ENCODE data around the gene ESYT2. TPM values are rescaled to one million over a fixed set of nuclear protein-coding genes. Genes with fewer than 3 reads are reported as not detected.
"Not testable (repeated sequence)": the region's sequence is repeated elsewhere in the genome, so short reads cannot be mapped to it uniquely, and the experiment has no call there.

Gene ESYT2
- 100 to 1,000 TPM; 116 to 124 TPM for total RNA-seq

- DNase-seq, result peak; percentile 98
- H3K27me3 Mint-ChIP-seq, result peaks cover 4% of the 10 kb centered on the region
- H3K4me3 Mint-ChIP-seq, result peak within 1 kb of the TSS; percentile 97
- CTCF ChIA-PET, result interaction anchor here (1.4 to 1.9 kb wide), 3 partner anchors 12 to 35 kb away, joined by 4 to 9 read pairs (median 4); no protein-coding TSS in a partner anchor
- H3K27ac Mint-ChIP-seq, result peak within 1 kb of the TSS; percentile 95
- no peaks in the 10 kb centered on the region for H3K9me3 Mint-ChIP-seq
- peaks cover 39% of the 10 kb centered on the region for H3K4me1 Mint-ChIP-seq
- peaks cover 17% of the 10 kb centered on the region for H3K36me3 Mint-ChIP-seq (ENCODE audit: low read depth)
- POLR2A ChIA-PET, result interaction anchor here (0.6 to 0.9 kb wide), 2 partner anchors 46 to 65 kb away, joined by 3 read pairs; no protein-coding TSS in a partner anchor
Measured at GRCh38 chr7:158829342-158830210, at the start of gene ESYT2. Gene ESYT2, minus strand, starts transcription at chr7:158829509. Its CDS starts 91 bp downstream, at chr7:158829418.

- H3K4me3 Mint-ChIP-seq, POLR2A ChIA-PET, CTCF ChIA-PET, DNase-seq, H3K27me3 Mint-ChIP-seq, H3K4me1 Mint-ChIP-seq, H3K9me3 Mint-ChIP-seq, H3K27ac Mint-ChIP-seq: not testable (repeated sequence)
- H3K36me3 Mint-ChIP-seq (ENCODE audit: low read depth), result peaks cover 30% of the 10 kb centered on the region
Measured at GRCh38 chr7:158878151-158879079, 49.1 kb upstream of the ESYT2 start.

GRCh38 chr7:158876984-158877383 is 47.7 kb upstream of the ESYT2 start:
- Mint-ChIP-seq H3K27me3 (no peaks in the 10 kb centered on the region), H3K9me3 (no peaks in the 10 kb centered on the region), H3K36me3 (ENCODE audit: low read depth) (peaks cover 33% of the 10 kb centered on the region), H3K4me3 (no peak overlapping the region), H3K4me1 (no peaks in the 10 kb centered on the region), H3K27ac (no peak overlapping the region)
- DNase-seq, result no peak
- CTCF ChIA-PET, result no interaction called here
- POLR2A ChIA-PET, result no interaction called here

GRCh38 chr7:158869876-158870275 is 40.6 kb upstream of the ESYT2 start:
- peaks cover 22% of the 10 kb centered on the region for H3K36me3 Mint-ChIP-seq (ENCODE audit: low read depth)
- no peak overlapping the region for H3K27ac Mint-ChIP-seq
- CTCF ChIA-PET, result interaction anchor here (1.6 kb wide), 1 partner anchor 107 kb away, joined by 5 read pairs; no protein-coding TSS in a partner anchor
- no peak for DNase-seq
- no peak overlapping the region for H3K4me3 Mint-ChIP-seq
- no peaks in the 10 kb centered on the region for H3K9me3 Mint-ChIP-seq
- POLR2A ChIA-PET, result no interaction called here
- no peaks in the 10 kb centered on the region for H3K27me3 Mint-ChIP-seq
- peaks cover 34% of the 10 kb centered on the region for H3K4me1 Mint-ChIP-seq

GRCh38 chr7:158868764-158869410 is 39.6 kb upstream of the ESYT2 start:
- peaks cover 17% of the 10 kb centered on the region for H3K36me3 Mint-ChIP-seq (ENCODE audit: low read depth)
- H3K27ac Mint-ChIP-seq, result no peak overlapping the region
- POLR2A ChIA-PET, result no interaction called here
- DNase-seq, result no peak
- H3K4me3 Mint-ChIP-seq, result no peak overlapping the region
- H3K4me1 Mint-ChIP-seq, result peaks cover 44% of the 10 kb centered on the region
- no peaks in the 10 kb centered on the region for H3K9me3 Mint-ChIP-seq
- no peaks in the 10 kb centered on the region for H3K27me3 Mint-ChIP-seq
- CTCF ChIA-PET, result interaction anchor here (1.6 to 1.7 kb wide), 2 partner anchors 12 to 108 kb away, joined by 4 to 5 read pairs; no protein-coding TSS in a partner anchor

- no peak for DNase-seq
- Mint-ChIP-seq H3K9me3 (peaks cover 3% of the 10 kb centered on the region), H3K4me3 (no peak overlapping the region), H3K36me3 (ENCODE audit: low read depth) (peaks cover 16% of the 10 kb centered on the region), H3K27me3 (no peaks in the 10 kb centered on the region), H3K4me1 (peaks cover 57% of the 10 kb centered on the region), H3K27ac (peak overlapping the region; percentile 72)
- ChIA-PET POLR2A (no interaction called here), CTCF (interaction anchor here (0.7 to 1.7 kb wide), 4 partner anchors 8 to 39 kb away, joined by 3 to 4 read pairs (median 3); partner anchors contain the start of gene DYNC2I1)
Measured at GRCh38 chr7:158867214-158867984, 38.1 kb upstream of the ESYT2 start.

GRCh38 chr7:158865977-158866376 is 36.7 kb upstream of the ESYT2 start:
- H3K4me3 Mint-ChIP-seq, result no peak overlapping the region
- H3K36me3 Mint-ChIP-seq (ENCODE audit: low read depth), result peaks cover 13% of the 10 kb centered on the region
- peaks cover 3% of the 10 kb centered on the region for H3K9me3 Mint-ChIP-seq
- no peak overlapping the region for H3K27ac Mint-ChIP-seq
- DNase-seq, result no peak
- H3K4me1 Mint-ChIP-seq, result peaks cover 63% of the 10 kb centered on the region
- CTCF ChIA-PET, result no interaction called here
- POLR2A ChIA-PET, result no interaction called here
- H3K27me3 Mint-ChIP-seq, result no peaks in the 10 kb centered on the region

GRCh38 chr7:158865462-158865922 is 36.2 kb upstream of the ESYT2 start:
- peaks cover 8% of the 10 kb centered on the region for H3K36me3 Mint-ChIP-seq (ENCODE audit: low read depth)

GRCh38 chr7:158864833-158865232 is 35.5 kb upstream of the ESYT2 start:
- DNase-seq, result no peak
- CTCF ChIA-PET, result interaction anchor here (1.2 to 1.5 kb wide), 2 partner anchors 10 to 35 kb away, joined by 4 to 6 read pairs; partner anchors contain the start of gene ESYT2
- Mint-ChIP-seq H3K27me3 (no peaks in the 10 kb centered on the region), H3K4me1 (peaks cover 60% of the 10 kb centered on the region), H3K36me3 (ENCODE audit: low read depth) (peaks cover 8% of the 10 kb centered on the region), H3K27ac (peak overlapping the region; percentile 46), H3K4me3 (peak overlapping the region; percentile 79), H3K9me3 (peaks cover 3% of the 10 kb centered on the region)
- POLR2A ChIA-PET, result no interaction called here

More at GRCh38 chr7:158865462-158865922, 36.2 kb upstream of the ESYT2 start:
- no peak overlapping the region for H3K27ac Mint-ChIP-seq
- H3K4me1 Mint-ChIP-seq, result peaks cover 60% of the 10 kb centered on the region
- peaks cover 3% of the 10 kb centered on the region for H3K9me3 Mint-ChIP-seq
- H3K27me3 Mint-ChIP-seq, result no peaks in the 10 kb centered on the region
- POLR2A ChIA-PET, result no interaction called here
- no peak overlapping the region for H3K4me3 Mint-ChIP-seq
- CTCF ChIA-PET, result no interaction called here
- no peak for DNase-seq

GRCh38 chr7:158864507-158864820 is 35.2 kb upstream of the ESYT2 start:
- peak overlapping the region; percentile 91 for H3K27ac Mint-ChIP-seq
- POLR2A ChIA-PET, result interaction anchor here (1.1 kb wide), 1 partner anchor 158 kb away, joined by 3 read pairs; no protein-coding TSS in a partner anchor
- peaks cover 3% of the 10 kb centered on the region for H3K9me3 Mint-ChIP-seq
- H3K4me1 Mint-ChIP-seq, result peaks cover 60% of the 10 kb centered on the region
- no peaks in the 10 kb centered on the region for H3K27me3 Mint-ChIP-seq
- CTCF ChIA-PET, result interaction anchor here (1.0 to 1.6 kb wide), 4 partner anchors 8 to 46 kb away, joined by 4 to 6 read pairs (median 5); partner anchors contain the start of gene ESYT2
- no peak for DNase-seq
- peak overlapping the region; percentile 79 for H3K4me3 Mint-ChIP-seq
- H3K36me3 Mint-ChIP-seq (ENCODE audit: low read depth), result peaks cover 8% of the 10 kb centered on the region

- ChIA-PET POLR2A (interaction anchor here (1.0 to 1.5 kb wide), 5 partner anchors 17 to 157 kb away, joined by 3 to 6 read pairs (median 5); no protein-coding TSS in a partner anchor), CTCF (interaction anchor here (0.6 to 1.6 kb wide), 13 partner anchors 8 to 1469 kb away, joined by 3 to 6 read pairs (median 4); partner anchors contain the start of gene ESYT2)
- Mint-ChIP-seq H3K9me3 (peaks cover 3% of the 10 kb centered on the region), H3K27me3 (no peaks in the 10 kb centered on the region), H3K27ac (peak overlapping the region; percentile 91), H3K4me1 (peaks cover 64% of the 10 kb centered on the region), H3K36me3 (ENCODE audit: low read depth) (peaks cover 8% of the 10 kb centered on the region), H3K4me3 (peak overlapping the region; percentile 79)
- DNase-seq, result peak; percentile 36
Measured at GRCh38 chr7:158863611-158864506, 34.5 kb upstream of the ESYT2 start.

Measured in activated CD4-positive, alpha-beta T cell treated with anti-CD3 and anti-CD28 coated beads, Interleukin-2, amount 10 ng/mL, durations not matched to agents 7 days and 5 days (primary cell).